Measurements from ENCODE around the gene SH3GL1. TPM values are rescaled to one million over a fixed set of nuclear protein-coding genes. Genes with fewer than 3 reads are reported as not detected.

The SH3GL1 gene
- total RNA-seq, 1 donor from 2014 or later: 61.4 TPM

DNA sequence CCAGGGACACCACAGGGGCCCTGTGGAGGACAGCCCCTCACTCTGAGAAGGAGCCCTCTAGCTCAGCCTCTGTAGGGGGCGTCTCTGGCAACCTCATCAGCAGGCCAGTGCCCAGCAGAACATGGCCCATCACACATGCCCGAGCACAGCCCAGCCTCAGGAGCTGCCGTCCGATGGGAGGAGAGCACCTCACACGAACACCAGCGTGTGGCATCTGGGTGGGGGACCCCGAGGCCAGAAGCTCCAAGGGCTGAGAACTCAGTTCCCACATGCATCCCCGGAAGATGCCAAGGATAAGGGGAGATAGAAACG, 11.3 kb downstream of the SH3GL1 start:
- Histone ChIP-seq H3K4me3 (no peak overlapping the region), H3K27me3 (no peaks in the 10 kb centered on the region), H3K36me3 (peaks cover 0 to 5% of the 10 kb centered on the region in 2 donors), H3K9me3 (no peaks in the 10 kb centered on the region), H3K27ac (peak overlapping the region; percentile 58 to 75), H3K4me1 (peaks cover 35 to 46% of the 10 kb centered on the region in 2 donors)
- TF ChIP-seq, protein P1, sequence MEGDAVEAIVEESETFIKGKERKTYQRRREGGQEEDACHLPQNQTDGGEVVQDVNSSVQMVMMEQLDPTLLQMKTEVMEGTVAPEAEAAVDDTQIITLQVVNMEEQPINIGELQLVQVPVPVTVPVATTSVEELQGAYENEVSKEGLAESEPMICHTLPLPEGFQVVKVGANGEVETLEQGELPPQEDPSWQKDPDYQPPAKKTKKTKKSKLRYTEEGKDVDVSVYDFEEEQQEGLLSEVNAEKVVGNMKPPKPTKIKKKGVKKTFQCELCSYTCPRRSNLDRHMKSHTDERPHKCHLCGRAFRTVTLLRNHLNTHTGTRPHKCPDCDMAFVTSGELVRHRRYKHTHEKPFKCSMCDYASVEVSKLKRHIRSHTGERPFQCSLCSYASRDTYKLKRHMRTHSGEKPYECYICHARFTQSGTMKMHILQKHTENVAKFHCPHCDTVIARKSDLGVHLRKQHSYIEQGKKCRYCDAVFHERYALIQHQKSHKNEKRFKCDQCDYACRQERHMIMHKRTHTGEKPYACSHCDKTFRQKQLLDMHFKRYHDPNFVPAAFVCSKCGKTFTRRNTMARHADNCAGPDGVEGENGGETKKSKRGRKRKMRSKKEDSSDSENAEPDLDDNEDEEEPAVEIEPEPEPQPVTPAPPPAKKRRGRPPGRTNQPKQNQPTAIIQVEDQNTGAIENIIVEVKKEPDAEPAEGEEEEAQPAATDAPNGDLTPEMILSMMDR (IDR thresholded peaks at IDR 0.05): no peak
- no peak for DNase-seq (ENCODE audit: low spot score in 2 of 2)
- intact Hi-C loops (cut with DNase I): no loop called here

DNA sequence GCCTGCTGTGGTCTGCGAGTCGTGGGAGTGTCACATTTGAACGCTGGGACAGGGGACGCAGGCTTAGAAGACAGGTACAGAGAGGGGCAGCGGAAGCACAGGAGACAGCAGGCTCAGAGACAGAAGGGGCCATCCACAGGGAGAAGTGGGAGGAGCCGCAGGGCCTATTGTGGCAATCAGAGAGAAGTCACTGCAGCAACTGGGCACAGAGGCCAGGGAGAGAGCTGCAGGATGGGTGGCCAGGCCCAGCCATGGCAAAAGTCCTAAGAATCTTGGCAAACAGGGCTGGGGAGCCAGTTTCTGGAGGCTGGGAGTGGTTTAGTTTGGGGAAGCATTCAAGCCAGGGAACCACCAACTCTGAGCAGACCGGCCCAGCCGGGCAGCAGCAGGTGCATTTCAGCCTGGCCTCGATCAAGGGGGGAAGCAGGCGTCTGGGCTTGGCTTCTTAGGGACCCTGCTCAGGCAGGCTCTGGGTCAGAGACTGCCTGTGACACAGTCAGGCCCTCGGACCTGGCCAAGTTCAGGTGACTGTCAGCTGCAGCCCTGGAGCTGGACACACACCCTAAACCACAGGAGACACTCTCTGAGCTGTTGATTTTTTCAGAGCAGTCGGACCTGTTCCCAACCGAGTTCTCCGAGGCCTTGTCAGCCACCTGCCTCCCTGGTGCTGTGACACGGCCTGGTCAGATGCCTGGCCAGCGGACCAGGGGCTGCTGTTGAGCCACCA, 11.8 kb downstream of the SH3GL1 start:
- H3K9me3 ChIP-seq: no peaks in the 10 kb centered on the region
- H3K27me3 ChIP-seq: no peaks in the 10 kb centered on the region
- peaks cover 0 to 5% of the 10 kb centered on the region in 2 donors for H3K36me3 ChIP-seq
- peaks cover 35 to 44% of the 10 kb centered on the region in 2 donors for H3K4me1 ChIP-seq
- no peak for DNase-seq (ENCODE audit: low spot score in 2 of 2)
- intact Hi-C loops (cut with DNase I): no loop called here
- H3K4me3 ChIP-seq: no peak overlapping the region
- H3K27ac ChIP-seq: peak overlapping the region; percentile 58 to 75
- TF ChIP-seq, protein P1 (IDR thresholded peaks at IDR 0.05): no peak

DNA sequence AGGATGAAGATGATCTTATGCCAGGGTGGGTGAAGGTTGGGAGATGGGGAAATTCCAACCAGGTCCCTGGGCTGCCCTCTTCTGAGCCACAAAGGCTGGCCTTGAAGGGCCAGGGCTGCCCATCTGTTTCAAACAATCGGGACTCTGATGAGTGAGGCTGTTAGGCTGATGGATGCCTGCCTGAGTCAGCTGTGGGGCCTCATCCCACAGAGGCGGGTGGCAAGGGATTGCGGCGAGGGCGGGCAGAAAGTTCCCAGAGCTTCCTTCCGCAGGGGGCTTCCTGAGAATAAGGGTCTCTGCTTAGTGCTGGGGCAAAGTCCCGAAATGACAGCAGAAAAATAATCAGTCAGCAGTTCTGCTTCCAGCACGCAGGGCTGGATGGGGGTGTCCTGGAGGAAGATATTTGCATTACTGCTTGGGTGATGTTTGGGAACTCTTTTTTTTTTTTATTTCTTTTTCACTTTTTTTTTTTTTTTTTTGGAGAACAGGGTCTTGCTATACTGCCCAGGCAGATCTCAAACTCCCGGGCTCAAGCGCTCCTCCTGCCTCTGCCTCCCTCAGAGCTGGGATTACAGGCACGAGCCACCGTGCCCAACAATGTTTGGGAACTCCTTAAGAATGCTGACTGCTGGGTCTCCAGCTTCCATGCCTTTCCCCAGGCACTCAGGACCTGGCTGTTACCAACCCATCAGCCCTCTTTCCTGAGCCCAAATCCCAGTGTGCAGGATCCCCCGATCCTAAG, 14.1 kb downstream of the SH3GL1 start:
- Histone ChIP-seq H3K27ac (no peak overlapping the region), H3K4me1 (peaks cover 26 to 32% of the 10 kb centered on the region in 2 donors), H3K27me3 (no peaks in the 10 kb centered on the region), H3K36me3 (peaks cover 0 to 5% of the 10 kb centered on the region in 2 donors), H3K9me3 (no peaks in the 10 kb centered on the region), H3K4me3 (no peak overlapping the region)
- TF ChIP-seq, protein P1 (IDR thresholded peaks at IDR 0.05): no peak
- DNase-seq (ENCODE audit: low spot score in 2 of 2): no peak
- intact Hi-C loops (cut with DNase I): no loop called here

DNA sequence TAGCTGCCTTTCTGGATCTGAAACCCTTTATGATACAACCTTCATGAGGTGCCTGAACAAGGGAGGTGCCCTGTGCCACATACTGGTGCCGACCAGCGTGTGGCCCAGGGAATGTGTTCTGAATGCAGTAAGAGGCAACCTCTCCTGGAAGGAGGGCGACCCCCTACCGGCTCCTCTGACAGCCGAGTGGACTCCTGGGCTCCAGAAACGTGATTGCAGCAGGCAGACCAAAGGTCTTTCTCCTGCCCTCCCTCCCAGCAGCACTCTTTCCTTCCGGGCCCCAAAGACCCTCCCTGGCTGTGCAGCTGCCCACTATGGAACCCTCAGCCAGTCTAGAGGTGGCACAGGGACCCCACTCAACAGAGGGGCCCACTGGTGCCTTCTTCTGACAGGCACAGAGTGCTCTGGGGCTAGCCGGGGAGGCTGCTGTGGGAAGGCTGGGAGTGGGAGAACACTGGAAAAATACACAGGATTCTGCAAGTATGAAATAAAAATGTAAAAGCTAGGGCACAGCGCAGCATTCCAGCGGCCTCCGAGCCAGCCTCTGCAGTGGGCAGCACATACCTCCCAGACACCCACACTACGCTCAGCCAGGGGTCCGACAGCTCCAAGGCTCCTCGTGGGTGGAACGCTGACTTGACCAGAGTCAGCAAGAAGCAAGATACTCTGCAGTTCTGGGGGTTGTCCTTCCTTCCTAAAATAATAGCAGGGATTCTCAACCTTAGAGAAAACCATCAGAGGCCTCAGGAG, 14.9 kb downstream of the SH3GL1 start:
- H3K27me3 ChIP-seq: no peaks in the 10 kb centered on the region
- intact Hi-C loops (cut with DNase I): no loop called here
- peaks cover 20 to 24% of the 10 kb centered on the region in 2 donors for H3K4me1 ChIP-seq

DNA sequence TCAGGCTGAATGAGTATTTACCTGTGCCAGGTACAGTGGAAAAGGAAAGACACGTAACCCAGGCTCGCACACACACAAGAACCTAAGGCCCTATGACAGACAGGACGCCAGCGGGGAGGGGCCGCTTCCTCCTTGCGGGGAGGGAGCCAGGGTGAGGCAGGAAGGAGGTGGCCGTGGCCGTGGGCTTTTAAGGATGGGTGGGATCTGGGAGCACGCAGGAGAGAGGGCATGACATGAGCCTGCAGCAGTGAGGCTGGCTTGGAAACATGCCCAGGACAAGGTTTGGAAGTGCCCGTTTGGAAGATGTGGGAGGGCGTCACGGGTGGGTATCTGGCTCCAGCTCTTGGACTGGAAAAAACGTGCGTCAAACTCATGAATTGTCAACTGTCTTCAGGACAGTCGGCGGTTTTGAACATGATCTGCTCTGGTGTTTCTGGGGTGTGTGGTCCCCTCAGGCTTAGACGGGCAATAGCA, 20.1 kb downstream of the SH3GL1 start:
- Histone ChIP-seq H3K27me3 (no peaks in the 10 kb centered on the region), H3K36me3 (peaks cover 0 to 3% of the 10 kb centered on the region in 2 donors), H3K4me3 (no peak overlapping the region), H3K27ac (peak overlapping the region in 1 of 2 donors; percentile 15), H3K9me3 (no peaks in the 10 kb centered on the region), H3K4me1 (peaks cover 23 to 37% of the 10 kb centered on the region in 2 donors)
- TF ChIP-seq, protein P1 (IDR thresholded peaks at IDR 0.05): no peak
- no peak for DNase-seq (ENCODE audit: low spot score in 2 of 2)
- intact Hi-C loops (cut with DNase I): no loop called here

More for the DNA sequence above, 14.9 kb downstream of the SH3GL1 start:
- Histone ChIP-seq H3K4me3 (no peak overlapping the region), H3K27ac (no peak overlapping the region), H3K9me3 (no peaks in the 10 kb centered on the region), H3K36me3 (peaks cover 0 to 5% of the 10 kb centered on the region in 2 donors)
- TF ChIP-seq, protein P1 (IDR thresholded peaks at IDR 0.05): no peak
- no peak for DNase-seq (ENCODE audit: low spot score in 2 of 2)
